Effector CD8-positive, alpha-beta T cell (primary cell): ENCODE data around the gene NIM1K.
"Not testable (repeated sequence)": the region's sequence is repeated elsewhere in the genome, so short reads cannot be mapped to it uniquely, and the experiment has no call there.

ENCODE experiments used
- DNase-seq: peaks from one replicate; lab custom pipeline; 2025; lab: John Stamatoyannopoulos, UW

NIM1K gene

GRCh38 chr5:43230707-43231106 is 38.7 kb downstream of the NIM1K start:
- DNase-seq = no peak

- DNase-seq = no peak
Observed at GRCh38 chr5:43231977-43232376, 40.0 kb downstream of the NIM1K start.

GRCh38 chr5:43232943-43233833 is 41.2 kb downstream of the NIM1K start:
- no peak for DNase-seq

- DNase-seq = no peak
Observed at GRCh38 chr5:43233946-43234345, 41.9 kb downstream of the NIM1K start.

GRCh38 chr5:43236653-43237355 is 44.8 kb downstream of the NIM1K start:
- no peak for DNase-seq

- DNase-seq = no peak
Observed at GRCh38 chr5:43242196-43242595, 50.2 kb downstream of the NIM1K start.

- DNase-seq = no peak
Observed at GRCh38 chr5:43243270-43243669, 51.2 kb downstream of the NIM1K start.

GRCh38 chr5:43244823-43245565 is 53.0 kb downstream of the NIM1K start:
- no peak for DNase-seq

GRCh38 chr5:43245724-43246385 is 53.8 kb downstream of the NIM1K start:
- no peak for DNase-seq

- DNase-seq = no peak
Observed at GRCh38 chr5:43251754-43252153, 59.7 kb downstream of the NIM1K start.

GRCh38 chr5:43255704-43256103 is 63.7 kb downstream of the NIM1K start:
- DNase-seq = no peak

- no peak for DNase-seq
Observed at GRCh38 chr5:43256261-43256966, 64.4 kb downstream of the NIM1K start.

GRCh38 chr5:43258116-43258515 is 66.1 kb downstream of the NIM1K start:
- DNase-seq = no peak

GRCh38 chr5:43262269-43262668 is 70.2 kb downstream of the NIM1K start:
- not testable (repeated sequence) for DNase-seq

GRCh38 chr5:43268188-43268820 is 76.3 kb downstream of the NIM1K start:
- no peak for DNase-seq

- no peak for DNase-seq
Observed at GRCh38 chr5:43270645-43271044, 78.6 kb downstream of the NIM1K start.

GRCh38 chr5:43273552-43273951 is 81.5 kb downstream of the NIM1K start:
- no peak for DNase-seq

GRCh38 chr5:43274435-43275114 is 82.5 kb downstream of the NIM1K start:
- DNase-seq = no peak

- DNase-seq = no peak
Observed at GRCh38 chr5:43275391-43275790, 83.4 kb downstream of the NIM1K start.
